Measurements from ENCODE around the gene ERC2. TPM values are rescaled to one million over a fixed set of nuclear protein-coding genes. Genes with fewer than 3 reads are reported as not detected.

ERC2 gene
- total and polyA plus RNA-seq, 2 of the 8 experiments (the other 6 are each of a cell fraction or from before 2014, with no cell fraction given) = 16.4 to 22.8 TPM

DNA sequence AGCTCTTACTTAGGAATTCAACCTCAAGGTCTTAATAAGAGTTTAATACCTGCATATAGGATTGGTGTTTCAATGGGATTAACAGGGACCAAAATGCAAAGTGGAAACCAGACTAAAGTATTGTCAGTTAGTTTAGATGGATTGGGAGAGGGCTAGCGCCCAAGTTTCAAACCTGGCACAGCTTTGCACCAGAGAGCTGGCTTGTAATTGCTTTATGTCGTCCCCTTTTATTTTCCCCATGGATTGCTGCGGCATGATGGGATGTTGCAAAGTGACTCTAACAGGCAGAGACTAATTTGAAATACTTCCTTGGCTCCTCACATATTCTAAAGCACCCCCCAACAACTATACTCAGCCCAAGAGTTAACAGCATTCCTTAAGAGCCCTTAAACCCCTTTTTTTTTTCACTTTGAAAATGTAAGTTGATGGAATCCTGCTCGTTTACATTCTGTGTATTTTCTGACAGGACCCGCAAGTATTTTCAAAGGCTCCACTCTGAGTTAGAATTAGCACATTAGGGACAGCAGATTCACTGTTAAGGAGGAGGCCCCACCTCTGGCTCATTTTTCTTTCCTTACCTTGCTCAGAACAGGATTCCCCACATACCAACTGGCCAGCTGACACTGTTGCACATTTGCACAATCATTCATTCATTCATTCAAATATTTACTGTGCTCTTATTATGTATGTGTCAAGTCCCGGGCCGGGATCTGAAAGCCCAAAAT, 214.2 kb downstream of the ERC2 start:
- WGBS, 2 experiments (ENCODE audit: extremely low coverage in 1 of 2, insufficient coverage in 1 of 2, insufficient read length in 1 of 2, insufficient replicate concordance in 2 of 2, low coverage in 1 of 2, low lambda C conversion rate in 2 of 2, missing lambda C conversion rate in 1 of 2) = 49% methylated on average over 7 of the region's 7 CpGs; no CpG with 5 or more reads in 1 of the 2 experiments
- CTCF ChIA-PET (ENCODE audit: partially characterized antibody) = interaction anchor here (0.6 to 6.7 kb wide), 13 partner anchors 8 to 596 kb away, joined by 3 to 44 read pairs (median 3); no protein-coding TSS in a partner anchor
- H3K27ac ChIP-seq (ENCODE audit: low read depth, low read length) = no peak overlapping the region

More for the DNA sequence above, 214.2 kb downstream of the ERC2 start:
- Histone ChIP-seq H2BK5ac (ENCODE audit: low read depth, low read length) (no peak overlapping the region), H2BK120ac (replicated peaks; ENCODE audit: low read depth, low read length) (no peak overlapping the region), H4K91ac (replicated peaks; ENCODE audit: insufficient read length, low read length) (no peak overlapping the region), H3K4me2 (ENCODE audit: insufficient read depth in 1 of 2, low read depth in 2 of 2, low read length in 2 of 2) (0 out of 4 replicates have a peak overlapping the region, but pooled peaks have one; percentile 1 to 14), H2AFZ (ENCODE audit: low read length) (no peak overlapping the region), H3K4me1 (replicated peaks in 1 of 4; ENCODE audit: control insufficient read depth in 3 of 4, insufficient read depth in 4 of 4, low read length in 3 of 4) (peaks cover 0 to 12% (median 8%) of the 10 kb centered on the region in 4 experiments; a peak in 5 of 7 replicates), H3K36me3 (ENCODE audit: control insufficient read depth in 2 of 4, insufficient read depth in 4 of 4, low read length in 3 of 4) (no peaks in the 10 kb centered on the region), H4K20me1 (replicated peaks in 1 of 2; ENCODE audit: control insufficient read depth in 1 of 2, insufficient read depth in 2 of 2, low read length in 2 of 2) (no peaks in the 10 kb centered on the region), H3K27me3 (replicated peaks in 1 of 4; ENCODE audit: control insufficient read depth in 3 of 4, extremely low read depth in 1 of 4, insufficient read depth in 3 of 4, low read length in 3 of 4) (no peaks in the 10 kb centered on the region), H3K14ac (ENCODE audit: insufficient read length) (no peak overlapping the region), H3K56ac (replicated peaks; ENCODE audit: insufficient read length, low read depth, low read length) (no peak overlapping the region), H3K79me1 (ENCODE audit: low read depth, low read length) (no peaks in the 10 kb centered on the region), H4K8ac (ENCODE audit: extremely low read depth, insufficient read depth, low read length) (no peak overlapping the region), H2AK5ac (ENCODE audit: low read depth, low read length) (no peak overlapping the region), H3K23ac (ENCODE audit: insufficient read length) (no peak overlapping the region), H2BK20ac (ENCODE audit: low read length) (no peak overlapping the region), H4K5ac (ENCODE audit: insufficient read length, low read depth, low read length) (no peak overlapping the region), H3K4me3 (ENCODE audit: extremely low read depth in 1 of 4, insufficient read depth in 2 of 4, low read depth in 3 of 4, low read length in 4 of 4) (no peak overlapping the region), H3K9ac (replicated peaks in 1 of 4; ENCODE audit: extremely low read depth in 1 of 4, low read depth in 3 of 4, low read length in 3 of 4) (no peak overlapping the region), H3K18ac (ENCODE audit: extremely low read depth, low read length) (no peak overlapping the region), H3K4ac (replicated peaks; ENCODE audit: insufficient read length, low read depth, low read length) (no peak overlapping the region), H3K23me2 (ENCODE audit: low read depth, low read length) (no peaks in the 10 kb centered on the region), H2BK12ac (ENCODE audit: low read depth, low read length) (no peak overlapping the region), H3K79me2 (ENCODE audit: control insufficient read depth in 1 of 2, insufficient read depth in 2 of 2, low read length in 2 of 2) (no peaks in the 10 kb centered on the region), H2BK15ac (ENCODE audit: low read length) (no peak overlapping the region), H3K9me3 (ENCODE audit: insufficient read depth in 2 of 2, low read depth in 1 of 2, low read length in 1 of 2) (no peaks in the 10 kb centered on the region)
- FAIRE-seq (peak; percentile 71), DNase-seq (ENCODE audit: low read depth in 1 of 2, low spot score in 2 of 2) (no peak)
- POLR2A ChIA-PET (ENCODE audit: partially characterized antibody) = no interaction called here

Data from H1 (cell line).